IPS DF 4.7 (cell line): Measurements from ENCODE around the gene ARL14.
"Not testable (repeated sequence)": the region's sequence is repeated elsewhere in the genome, so short reads cannot be mapped to it uniquely, and the experiment has no call there.

Experiments
- DNase-seq: peaks from one replicate; pipeline ENCODE4 v3.0.0-alpha.2; 2013; ENCODE audit warnings: low spot score; ENCODE audit errors: extremely low read depth

ARL14 gene

GRCh38 chr3:160677459-160677881 lies 510 bp downstream of the ARL14 start:
- no peak for DNase-seq

- no peak for DNase-seq
Measured at GRCh38 chr3:160678292-160678842, 1.4 kb downstream of the ARL14 start.

GRCh38 chr3:160684368-160684740 lies 7.4 kb downstream of the ARL14 start:
- no peak for DNase-seq

GRCh38 chr3:160685144-160685766 lies 8.3 kb downstream of the ARL14 start:
- DNase-seq = no peak

GRCh38 chr3:160686955-160687535 lies 10.1 kb downstream of the ARL14 start:
- no peak for DNase-seq

- no peak for DNase-seq
Measured at GRCh38 chr3:160691151-160691550, 14.2 kb downstream of the ARL14 start.

GRCh38 chr3:160691962-160692361 lies 15.0 kb downstream of the ARL14 start:
- DNase-seq = no peak

- no peak for DNase-seq
Measured at GRCh38 chr3:160693191-160693590, 16.2 kb downstream of the ARL14 start.

- DNase-seq = no peak
Measured at GRCh38 chr3:160694345-160694744, 17.4 kb downstream of the ARL14 start.

GRCh38 chr3:160695003-160695402 lies 18.0 kb downstream of the ARL14 start:
- DNase-seq = no peak

- no peak for DNase-seq
Measured at GRCh38 chr3:160695915-160696327, 19.0 kb downstream of the ARL14 start.

- DNase-seq = no peak
Measured at GRCh38 chr3:160697637-160698380, 20.8 kb downstream of the ARL14 start.

GRCh38 chr3:160698599-160699195 lies 21.7 kb downstream of the ARL14 start:
- DNase-seq = no peak

GRCh38 chr3:160701490-160701889 lies 24.5 kb downstream of the ARL14 start:
- no peak for DNase-seq

GRCh38 chr3:160702290-160702689 lies 25.3 kb downstream of the ARL14 start:
- DNase-seq = no peak

GRCh38 chr3:160703974-160704373 lies 27.0 kb downstream of the ARL14 start:
- DNase-seq = no peak

- DNase-seq = no peak
Measured at GRCh38 chr3:160707187-160707794, 30.3 kb downstream of the ARL14 start.

- DNase-seq = no peak
Measured at GRCh38 chr3:160709477-160710182, 32.7 kb downstream of the ARL14 start.

GRCh38 chr3:160713144-160713543 lies 36.2 kb downstream of the ARL14 start:
- not testable (repeated sequence) for DNase-seq

- DNase-seq = no peak
Measured at GRCh38 chr3:160719710-160720109, 42.8 kb downstream of the ARL14 start.
